ENCODE results near the gene NRARP.
A peak's percentile ranks its signal among the peaks of the same experiment; 100 is the strongest.
"Not testable (repeated sequence)": the region's sequence is repeated elsewhere in the genome, so short reads cannot be mapped to it uniquely, and the experiment has no call there.

Gene NRARP

DNA sequence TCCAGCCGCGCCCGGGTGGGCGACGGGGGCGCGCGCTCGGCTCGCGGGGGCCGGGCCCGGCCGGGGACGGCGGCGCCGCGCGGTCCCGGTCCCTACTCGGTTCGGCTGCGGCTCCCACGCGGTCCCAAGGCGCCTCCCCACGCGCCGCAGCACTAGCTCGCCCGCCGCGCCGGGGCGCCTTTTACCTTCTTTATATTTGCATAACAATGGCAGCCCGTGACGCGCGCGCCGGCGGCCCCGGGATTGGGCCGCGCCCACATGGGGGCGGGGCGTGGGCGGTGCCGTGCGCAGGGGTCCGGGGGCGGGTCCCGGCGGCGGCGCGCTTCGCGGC lies at the start of gene NRARP:
Gene NRARP (minus strand): TSS at position 154 of the 331 bp plus-strand sequence. CDS start 343 bp downstream, outside the sequence.
- peak; percentile 95 for DNase-seq

GRCh38 chr9:137350696-137351584 lies 48.9 kb upstream of the NRARP start:
- no peak for DNase-seq

- no peak for DNase-seq
Observed at GRCh38 chr9:137349471-137350033, 47.5 kb upstream of the NRARP start.

DNA sequence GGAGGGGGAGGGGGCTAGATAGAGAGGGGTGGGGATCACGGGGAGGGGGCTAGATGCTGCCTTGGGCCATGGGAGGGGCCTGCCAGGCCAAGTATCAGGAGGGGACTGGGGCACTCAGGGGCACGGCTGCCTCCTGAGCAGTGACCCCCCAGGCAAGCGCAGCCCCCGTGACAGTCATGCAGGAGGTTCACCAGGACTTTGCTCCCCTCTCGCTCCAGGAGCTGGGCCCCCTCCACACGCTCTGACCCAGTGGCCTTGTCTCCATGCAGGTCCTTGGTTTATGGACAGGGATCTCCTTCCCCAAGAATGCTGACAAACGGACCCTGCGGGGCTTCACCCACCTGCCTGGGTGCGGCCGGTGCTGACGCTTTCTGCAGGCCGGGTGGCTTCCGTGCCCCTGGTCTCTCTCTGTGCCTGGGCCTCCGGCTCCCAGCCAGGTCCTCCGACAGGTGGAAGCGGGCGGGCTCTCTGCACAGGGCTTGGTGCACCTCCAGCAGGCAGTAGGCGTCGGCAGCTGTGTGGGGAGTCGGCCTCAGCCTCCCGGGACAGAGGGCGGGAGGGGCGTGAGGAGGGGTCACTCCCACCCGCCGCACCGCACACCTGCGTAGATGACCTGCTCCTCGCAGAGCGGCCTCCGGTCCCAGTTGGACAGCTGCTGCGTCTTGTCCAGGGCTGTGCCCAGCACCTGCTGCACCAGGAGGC lies 46.8 kb upstream of the NRARP start:
- DNase-seq, result no peak

DNA sequence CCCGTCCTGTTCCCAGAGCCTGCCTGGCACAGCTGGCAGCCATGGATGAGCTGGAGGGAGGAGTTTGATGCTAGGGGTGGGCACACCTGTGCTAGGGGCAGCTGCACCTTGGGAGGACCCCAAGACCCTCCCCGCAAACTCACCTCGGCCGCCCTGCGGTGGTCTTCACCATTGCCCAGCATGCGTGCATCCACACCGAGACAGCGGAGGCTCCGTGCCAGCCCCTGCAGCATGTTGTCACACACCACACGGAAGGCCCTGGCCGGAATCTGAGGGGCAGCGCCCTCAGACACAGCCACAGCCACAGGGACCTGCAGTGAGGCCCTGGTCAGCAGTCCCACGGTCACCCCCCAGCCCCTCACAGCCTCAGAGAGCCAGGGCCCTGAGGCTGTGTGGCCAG lies 45.9 kb upstream of the NRARP start:
- DNase-seq, result no peak

DNA sequence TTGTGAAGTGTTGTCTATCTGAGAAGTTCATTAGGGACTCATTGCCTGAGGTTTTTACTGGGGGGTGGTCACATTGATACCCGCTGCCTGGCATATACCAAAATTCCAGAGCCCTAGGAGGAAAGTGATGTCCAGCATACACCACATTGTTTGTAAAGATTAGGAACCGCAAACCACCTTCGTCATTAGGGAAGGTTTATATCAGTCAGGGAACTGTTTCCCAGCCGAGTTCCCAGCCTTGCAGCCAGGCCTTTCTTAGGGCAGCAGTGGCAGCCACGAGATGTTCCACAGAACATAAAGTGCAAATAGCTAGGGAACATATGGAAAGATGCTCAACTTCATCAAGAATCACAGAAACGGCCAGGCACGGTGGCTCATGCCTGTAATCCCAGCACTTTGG lies 40.4 kb upstream of the NRARP start:
- no peak for DNase-seq

DNA sequence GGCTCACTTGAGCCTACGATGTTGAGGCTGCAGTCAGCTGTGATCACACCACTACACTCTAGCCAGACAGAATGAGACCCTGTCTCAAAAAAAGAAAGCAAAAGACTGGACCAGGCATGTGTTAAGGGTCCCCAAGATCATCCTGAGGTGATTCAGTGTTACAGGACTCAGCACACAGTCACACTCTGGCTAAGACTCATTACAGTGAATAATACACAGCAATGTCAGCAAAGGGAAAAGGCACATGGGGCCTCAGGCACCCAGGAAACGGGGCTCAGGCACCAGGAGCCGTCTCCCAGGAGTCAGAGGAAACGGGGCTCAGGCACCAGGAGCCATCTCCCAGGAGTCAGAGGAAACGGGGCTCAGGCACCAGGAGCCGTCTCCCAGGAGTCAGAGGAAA lies 39.2 kb upstream of the NRARP start:
- no peak for DNase-seq

GRCh38 chr9:137339908-137340462 lies 37.9 kb upstream of the NRARP start:
- DNase-seq, result not testable (repeated sequence)

DNA sequence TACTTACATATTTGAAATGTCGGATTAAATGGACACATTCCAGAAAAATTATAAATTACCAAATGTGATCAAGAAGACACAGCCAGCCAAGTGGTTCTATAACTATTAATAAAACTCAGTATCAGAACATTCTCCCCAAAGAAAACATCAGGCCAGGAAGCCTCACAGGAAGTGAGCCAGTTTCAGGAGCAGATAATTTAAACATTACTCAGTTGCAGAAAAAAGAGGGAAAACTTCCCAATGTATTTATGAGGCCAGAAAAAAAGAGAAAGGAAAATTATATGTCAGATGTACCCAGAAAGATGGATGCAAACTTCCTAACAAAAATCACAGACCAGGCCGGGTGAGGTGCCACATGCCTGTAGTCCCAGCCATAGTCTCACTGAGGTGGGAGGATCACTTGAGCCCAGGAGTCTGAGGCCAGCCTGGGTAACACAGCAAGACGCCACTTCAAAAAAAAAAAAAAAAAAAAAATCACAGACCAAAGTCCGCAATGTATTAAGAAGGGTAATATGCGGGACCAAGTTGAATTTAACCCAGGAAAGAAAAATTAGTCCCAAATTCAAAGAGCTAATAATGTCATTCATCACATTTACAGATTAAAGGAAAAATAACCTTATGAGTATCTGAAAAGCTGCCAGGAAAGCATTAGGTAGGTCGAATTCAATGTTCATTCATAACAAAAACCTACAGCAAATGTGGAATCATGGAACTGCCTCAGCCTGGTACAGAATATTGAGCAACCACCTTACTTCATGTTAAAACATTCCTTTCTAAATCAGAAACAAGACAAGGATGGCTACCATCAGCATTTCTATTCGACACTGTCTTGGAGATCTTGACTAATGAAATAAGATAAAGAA lies 37.2 kb upstream of the NRARP start:
- no peak for DNase-seq

- DNase-seq, result no peak
Observed at GRCh38 chr9:137336735-137337134, 34.7 kb upstream of the NRARP start.

DNA sequence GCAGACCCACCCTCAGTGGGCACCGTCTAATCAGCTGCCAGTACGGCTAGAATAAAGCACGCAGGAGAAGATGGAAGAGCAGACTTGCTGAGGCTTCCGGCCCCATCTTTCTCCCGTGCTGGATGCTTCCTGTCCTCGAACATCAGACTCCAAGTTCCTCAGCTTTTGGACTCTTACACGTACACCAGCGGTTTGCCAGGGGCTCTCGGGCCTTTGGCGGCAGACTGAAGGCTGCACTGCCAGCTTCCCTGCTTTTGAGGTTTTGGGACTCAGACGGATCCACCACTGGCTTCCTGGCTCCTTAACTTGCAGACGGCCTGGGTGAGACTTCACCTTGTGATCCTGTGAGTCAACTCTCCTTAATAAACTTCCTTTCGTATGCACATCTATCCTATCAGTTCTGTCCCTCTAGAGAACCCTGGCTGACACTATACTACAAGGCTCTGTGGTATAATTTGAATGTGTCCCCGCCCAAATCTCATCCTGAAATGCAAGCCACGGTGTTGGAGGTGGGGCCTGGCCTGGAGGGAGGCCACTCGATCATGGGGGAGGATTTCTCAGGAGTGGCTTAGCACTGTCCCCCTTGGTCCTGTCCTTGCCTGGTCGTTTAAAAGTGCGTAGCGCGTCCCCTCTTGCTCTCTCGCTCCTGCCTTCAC lies 31.1 kb upstream of the NRARP start:
- DNase-seq, result no peak

GRCh38 chr9:137331929-137332328 lies 29.9 kb upstream of the NRARP start:
- DNase-seq, result no peak

- no peak for DNase-seq
Observed at GRCh38 chr9:137330689-137331088, 28.6 kb upstream of the NRARP start.

DNA sequence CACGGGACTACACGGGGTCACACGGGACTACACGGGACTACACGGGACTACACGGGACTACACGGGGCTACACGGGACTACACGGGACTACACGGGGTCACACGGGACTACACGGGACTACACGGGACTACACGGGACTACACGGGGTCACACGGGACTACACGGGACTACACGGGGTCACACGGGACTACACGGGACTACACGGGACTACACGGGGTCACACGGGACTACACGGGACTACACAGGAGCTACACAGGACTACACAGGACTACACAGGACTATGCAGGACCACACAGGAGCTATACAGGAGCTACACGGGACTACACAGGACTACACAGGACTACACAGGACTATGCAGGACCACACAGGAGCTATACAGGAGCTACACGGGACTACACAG lies 27.5 kb upstream of the NRARP start:
- not testable (repeated sequence) for DNase-seq

- DNase-seq, result not testable (repeated sequence)
Observed at GRCh38 chr9:137327641-137328550, 25.8 kb upstream of the NRARP start.

DNA sequence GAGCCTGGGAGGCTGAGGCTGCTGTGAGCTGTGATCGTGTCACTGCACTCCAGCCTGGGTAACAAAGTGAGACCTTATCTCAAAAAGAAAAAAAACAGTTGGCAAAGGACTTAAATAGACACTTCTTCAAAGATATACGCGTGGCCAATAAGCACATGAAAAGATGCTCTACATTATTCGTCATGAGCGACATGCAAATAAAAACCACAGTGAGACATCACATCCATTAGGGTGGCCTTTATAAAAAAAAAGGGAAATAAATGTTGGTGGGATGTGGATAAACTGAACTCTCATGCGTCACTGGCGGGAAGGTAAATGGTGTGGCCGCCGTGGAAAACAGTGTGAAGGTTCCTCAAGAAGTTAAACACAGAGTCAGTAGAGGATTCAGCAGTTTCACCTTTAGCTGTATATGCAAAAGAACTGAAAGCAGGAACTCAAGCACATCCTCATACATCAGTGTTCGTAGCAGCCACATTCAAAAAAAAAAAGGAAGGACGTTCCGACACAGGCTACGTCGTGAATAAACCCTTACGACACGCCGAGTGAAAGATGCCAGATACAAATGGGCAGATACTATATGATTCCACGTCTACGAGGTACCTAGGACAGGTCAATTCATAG lies 24.5 kb upstream of the NRARP start:
- no peak for DNase-seq

DNA sequence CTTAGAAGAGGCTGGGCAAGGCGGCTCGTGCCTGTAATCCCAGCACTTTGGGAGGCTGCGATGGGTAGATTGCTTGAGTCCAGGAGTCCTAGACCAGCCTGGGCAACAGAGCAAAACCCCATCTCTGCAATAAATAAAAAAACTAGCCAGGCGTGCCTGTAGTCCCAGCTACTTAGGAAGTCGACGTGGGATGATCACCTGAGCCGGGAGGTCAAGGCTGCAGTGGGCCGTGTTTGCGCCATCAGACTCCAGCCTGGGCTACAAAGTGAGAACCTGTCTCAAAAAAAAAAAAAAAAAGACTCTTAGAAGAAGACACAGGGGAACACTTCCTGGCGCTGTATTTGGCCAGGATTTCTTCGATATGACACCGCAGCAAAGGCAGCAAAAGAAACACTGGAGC lies 23.7 kb upstream of the NRARP start:
- DNase-seq, result no peak

GRCh38 chr9:137325124-137325523 lies 23.1 kb upstream of the NRARP start:
- DNase-seq, result no peak

GRCh38 chr9:137323531-137324331 lies 21.7 kb upstream of the NRARP start:
- DNase-seq, result no peak
